GM21723 (cell line): ENCODE measurements around the gene CMTM8.

Experiments
- ATAC-seq: cut with Tn5 transposase; IDR thresholded peaks from one replicate; pipeline ENCODE4 v1.9.1; 2021; ENCODE audit warnings: mild to moderate bottlenecking, moderate library complexity; ENCODE audit not compliant: unreplicated experiment

CMTM8 gene

DNA sequence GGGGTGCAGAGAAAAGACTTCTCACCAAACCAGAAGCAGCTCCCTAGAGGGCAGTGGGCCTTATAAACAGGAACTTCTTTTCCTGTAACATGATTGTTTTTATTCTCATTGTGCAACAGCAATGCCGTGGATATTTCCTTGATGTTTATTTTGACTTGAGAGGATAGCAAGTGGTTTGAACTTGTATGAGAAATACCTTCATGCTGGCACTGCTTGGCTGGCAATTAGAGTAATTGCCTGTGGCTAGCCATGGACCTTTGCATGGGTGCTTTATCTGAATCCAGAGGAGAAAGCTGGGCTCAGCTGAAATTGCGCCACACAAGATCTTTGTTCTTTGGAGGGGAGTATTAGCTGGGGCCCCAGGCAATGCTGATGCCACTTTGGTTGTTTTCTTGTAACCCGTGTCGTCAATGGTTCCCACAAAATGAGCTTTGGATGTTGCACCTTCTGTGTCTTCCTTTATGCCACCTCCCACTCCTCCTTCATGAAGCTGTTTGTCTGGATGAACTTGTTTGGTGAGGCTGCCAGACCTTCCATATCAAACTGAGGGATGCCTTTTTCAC is 37.9 kb downstream of the CMTM8 start:
- no peak for ATAC-seq

DNA sequence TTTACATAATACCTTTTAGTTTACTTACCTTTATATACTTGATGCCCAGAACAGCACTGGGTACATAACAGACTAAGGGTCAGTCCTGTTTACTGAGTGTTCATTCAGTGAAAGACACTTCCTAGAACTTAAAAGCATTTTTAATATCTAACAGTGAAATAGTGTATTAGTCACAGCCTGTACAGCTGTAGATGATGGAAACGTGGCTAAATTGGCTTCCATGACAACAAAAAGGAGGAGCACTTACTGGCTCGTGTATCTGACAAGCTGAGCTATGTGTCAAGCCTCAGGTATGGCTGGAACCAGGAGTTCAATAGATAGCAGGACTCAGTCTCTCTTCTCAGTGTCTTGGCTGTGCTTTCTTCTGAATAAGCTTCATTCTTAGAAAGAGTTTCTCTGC is 40.2 kb downstream of the CMTM8 start:
- ATAC-seq: no peak

DNA sequence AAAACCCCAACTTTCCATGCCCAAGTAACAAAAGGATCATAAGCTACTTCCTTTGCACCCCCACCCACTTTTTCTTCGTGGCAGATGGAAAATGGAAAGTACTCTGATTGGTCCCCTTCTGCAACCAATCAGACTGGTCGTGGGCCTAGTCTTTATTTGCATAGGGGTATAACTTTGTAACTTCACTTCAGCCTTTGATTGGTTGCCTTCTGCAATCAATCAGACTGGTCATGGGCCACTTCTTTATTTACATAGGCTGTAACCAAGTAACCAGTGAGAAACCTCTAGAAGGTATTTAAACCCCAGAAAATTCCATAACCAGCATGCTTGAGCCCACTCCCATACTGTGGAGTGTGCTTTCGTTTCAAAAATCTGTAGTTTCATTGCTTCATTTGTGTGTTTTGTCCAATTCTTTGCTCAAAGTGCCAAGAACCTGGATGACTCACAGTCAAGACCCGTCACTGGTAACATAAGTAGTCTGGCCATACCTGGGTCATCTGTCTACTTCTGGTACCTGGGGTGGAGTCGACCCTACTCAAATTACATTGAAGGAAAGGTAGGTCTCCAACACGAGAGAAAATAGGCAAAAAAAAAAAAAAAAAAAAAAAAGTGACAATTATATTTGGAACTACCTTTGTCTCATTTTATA is 41.9 kb downstream of the CMTM8 start:
- no peak for ATAC-seq

DNA sequence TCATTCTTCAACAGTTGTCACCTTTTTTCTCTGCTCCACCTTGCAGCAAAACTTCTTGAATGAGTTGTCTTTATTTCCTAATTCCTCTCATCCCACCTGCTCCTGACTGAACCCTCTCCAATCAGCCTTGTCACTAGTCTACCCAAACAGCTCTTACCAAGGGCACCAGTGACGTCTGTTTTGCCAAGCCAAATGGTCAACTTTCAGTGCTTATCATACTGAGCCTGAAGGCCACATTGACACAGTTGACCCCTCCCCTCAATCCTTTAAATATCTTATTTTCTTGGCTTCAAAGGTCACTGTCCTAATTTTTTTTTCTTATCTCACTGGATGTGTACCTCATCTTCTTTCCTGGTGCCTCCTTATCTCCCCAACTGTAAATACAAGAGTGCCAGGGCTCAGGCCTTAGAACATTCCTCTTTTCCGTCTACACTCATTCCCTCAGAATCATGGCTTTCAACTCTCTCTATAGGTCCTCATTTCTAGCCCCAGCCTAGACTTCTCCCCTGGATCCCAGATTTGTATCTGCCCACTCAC is 43.2 kb downstream of the CMTM8 start:
- ATAC-seq: no peak

DNA sequence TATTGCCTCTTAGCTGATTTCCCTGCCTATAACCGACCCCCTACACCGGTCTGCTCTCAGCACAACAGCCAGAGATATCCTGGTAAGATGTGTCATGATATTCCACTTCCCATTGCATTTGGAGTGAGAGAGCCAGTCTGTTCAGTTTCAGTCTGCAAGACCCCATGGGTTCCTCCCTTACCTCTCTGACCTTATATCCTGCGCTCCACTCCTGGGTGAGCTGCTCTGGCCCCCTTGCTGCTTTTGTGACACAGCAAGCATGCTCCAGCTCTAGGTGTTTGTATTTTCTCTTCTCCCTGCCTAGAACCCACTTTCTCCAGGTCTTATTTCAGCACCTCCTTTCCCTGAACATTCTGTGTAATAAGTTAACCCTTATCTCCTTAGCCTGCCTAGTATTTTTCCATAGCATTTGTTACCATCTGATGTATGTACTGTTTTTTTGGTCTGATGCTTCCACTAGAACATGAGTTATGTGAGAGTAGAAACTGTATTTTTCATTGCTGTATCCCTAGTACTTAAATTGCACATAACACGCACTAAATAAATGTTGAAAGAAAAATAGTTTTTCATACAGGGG is 44.2 kb downstream of the CMTM8 start:
- no peak for ATAC-seq

DNA sequence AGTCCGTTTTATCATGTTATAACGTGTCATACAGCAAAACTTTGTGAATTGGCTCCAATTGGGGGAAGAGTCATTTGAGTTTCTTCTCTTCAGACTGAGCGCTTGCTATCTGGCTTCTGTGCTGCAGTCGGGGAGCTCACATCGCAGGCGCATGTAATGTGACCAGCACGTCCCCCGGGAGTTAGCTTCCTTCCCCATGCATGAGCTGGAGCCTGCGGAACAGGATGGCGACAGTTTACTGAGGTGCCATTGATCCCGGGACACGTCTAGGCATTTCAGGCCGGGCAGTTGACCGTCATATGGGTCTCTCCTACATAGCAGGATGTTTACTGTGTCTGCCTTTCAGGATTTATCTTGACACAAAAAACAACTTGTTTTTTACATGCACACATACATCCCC is 44.8 kb downstream of the CMTM8 start:
- ATAC-seq: no peak

DNA sequence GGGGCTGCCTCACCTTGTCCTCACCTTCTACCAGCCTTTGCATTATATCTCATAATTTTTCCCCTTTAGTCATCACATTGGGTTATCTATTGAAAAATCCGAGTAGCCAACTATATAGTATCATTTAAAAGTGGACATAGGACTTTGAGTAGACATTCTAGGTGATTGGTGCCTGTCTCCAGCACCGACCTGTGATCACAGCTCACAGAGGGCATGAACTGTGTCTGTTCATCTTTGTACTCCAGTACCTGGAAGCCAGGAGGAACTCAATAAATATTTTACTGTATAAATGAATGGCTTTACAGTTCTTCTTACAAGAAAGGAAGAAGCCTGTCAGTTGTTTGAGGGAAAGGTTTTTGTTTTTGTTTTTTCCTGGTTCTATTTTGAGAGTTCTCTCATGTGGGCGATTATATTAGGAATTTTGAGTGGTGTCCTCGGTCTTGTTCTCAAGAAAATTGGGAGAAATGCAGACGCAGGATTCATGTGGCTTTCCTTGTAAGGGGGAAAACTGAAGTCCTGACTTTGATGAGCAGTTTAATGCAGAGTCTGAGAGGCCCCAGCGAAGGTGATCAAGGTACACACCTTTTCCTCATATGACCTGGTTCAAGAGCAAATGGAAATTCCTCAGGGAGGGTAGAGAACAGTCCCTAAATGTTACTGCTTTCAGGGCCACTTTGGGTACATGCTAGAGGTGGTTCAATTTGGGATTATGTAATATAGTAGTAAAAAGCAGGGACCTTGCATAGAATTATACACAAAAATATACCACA is 46.1 kb downstream of the CMTM8 start:
- ATAC-seq: no peak

DNA sequence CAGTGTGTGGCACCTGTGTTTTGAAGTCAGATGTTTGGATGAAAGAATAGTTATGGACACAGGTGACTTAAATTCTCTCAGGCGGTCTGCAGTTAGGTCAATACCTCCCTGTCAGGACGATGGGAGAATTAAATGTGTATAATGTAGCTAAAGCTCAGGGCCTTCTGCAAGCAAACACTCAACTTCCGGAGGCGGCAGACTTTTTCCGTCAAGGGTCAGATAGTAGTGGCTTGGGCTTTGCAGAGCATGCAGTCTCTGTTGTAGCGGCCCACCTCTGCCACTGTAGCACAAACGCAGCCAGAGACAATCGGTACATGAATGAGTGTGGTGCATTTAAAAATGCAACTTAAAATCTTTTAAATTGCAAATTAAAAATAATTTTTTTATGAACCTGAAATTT is 47.4 kb downstream of the CMTM8 start:
- ATAC-seq: no peak

DNA sequence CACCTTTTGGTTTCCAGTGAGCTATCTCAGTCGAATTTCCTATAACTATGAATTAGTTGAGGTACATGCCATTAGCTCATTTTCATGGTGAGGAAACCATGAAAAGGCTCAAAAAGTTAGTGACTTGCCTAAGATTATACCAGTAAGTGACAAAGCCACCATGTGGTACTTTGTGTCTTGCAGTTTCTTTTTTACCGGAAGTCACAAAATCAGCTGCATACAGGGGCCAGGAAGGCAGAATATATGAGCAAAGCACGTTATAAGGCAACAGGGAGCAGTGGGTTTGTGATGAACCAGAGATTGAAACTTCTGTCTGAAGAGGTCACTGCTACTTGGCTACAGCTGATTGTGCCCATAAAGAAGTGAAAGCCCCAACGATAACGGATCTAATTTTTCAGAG is 50.3 kb downstream of the CMTM8 start:
- no peak for ATAC-seq

DNA sequence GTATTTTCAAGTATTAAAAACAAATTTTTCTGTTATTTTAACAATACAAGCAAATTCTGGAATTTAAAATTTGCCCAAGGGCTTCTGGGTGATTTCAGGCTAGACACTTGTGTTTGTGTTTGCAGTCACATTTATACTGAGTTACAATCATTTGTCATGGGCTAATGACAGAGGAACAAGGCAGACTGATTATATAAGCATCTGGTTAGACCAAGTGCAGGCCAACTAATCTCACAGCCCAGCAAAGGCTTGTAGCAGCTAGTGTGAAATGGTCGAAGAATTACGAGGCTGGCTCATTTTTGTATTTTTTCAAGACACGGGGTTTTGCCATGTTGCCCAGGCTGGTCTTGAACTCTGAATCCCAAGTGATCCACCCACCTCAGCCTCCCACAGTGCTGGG is 52.1 kb downstream of the CMTM8 start:
- ATAC-seq: no peak

DNA sequence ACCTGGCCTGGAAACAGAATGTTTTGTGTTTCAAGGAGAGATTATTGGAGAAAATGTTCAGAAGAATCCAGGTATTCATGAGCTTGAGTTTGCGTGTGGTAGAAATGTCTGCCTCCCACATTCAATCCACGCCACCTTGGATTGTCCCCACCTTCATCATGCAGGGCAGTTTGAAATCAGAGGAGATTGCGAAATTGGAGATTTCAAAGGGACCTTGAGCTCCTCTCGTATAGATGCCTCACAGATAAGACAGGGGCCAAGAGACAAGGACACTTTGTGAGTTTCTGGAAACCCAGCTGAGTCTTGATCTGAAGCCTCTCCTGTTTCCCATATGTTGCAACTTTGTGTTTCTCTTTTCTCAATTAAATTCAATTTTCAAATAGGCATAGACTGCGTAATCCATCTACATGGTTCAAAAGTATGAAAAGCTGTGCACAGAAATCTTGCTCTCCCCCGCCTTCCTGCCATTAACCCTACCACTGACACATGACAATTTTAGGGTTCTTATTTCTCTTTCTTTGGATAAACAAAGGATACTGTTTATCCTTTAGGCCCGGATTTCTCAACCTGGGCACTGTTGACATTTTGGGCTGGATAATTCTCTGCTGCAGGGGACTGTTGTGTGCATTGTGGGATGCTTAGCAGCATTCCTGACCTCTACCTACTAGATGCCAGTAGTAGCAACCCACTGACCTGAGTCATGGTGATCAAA is 53.8 kb downstream of the CMTM8 start:
- ATAC-seq: no peak

DNA sequence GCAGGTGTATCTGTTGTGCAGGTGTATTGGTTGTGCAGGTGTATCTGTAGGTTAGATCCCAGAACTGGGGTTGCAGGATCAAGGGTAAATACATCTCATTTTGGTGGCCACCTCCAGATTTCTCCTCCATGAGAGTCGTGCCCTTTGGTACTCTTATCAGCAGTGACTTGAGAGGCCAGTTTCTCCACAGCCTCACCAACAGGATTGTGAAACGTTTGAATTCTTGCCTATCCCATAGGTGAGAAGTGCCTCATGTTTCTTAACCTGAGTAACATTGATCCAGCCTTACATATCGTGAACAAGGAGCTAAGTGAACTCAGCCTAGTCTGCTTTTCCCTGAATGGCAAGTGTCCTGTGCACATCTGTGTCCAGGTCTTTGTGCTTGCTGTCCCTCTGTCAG is 55.4 kb downstream of the CMTM8 start:
- ATAC-seq: no peak

DNA sequence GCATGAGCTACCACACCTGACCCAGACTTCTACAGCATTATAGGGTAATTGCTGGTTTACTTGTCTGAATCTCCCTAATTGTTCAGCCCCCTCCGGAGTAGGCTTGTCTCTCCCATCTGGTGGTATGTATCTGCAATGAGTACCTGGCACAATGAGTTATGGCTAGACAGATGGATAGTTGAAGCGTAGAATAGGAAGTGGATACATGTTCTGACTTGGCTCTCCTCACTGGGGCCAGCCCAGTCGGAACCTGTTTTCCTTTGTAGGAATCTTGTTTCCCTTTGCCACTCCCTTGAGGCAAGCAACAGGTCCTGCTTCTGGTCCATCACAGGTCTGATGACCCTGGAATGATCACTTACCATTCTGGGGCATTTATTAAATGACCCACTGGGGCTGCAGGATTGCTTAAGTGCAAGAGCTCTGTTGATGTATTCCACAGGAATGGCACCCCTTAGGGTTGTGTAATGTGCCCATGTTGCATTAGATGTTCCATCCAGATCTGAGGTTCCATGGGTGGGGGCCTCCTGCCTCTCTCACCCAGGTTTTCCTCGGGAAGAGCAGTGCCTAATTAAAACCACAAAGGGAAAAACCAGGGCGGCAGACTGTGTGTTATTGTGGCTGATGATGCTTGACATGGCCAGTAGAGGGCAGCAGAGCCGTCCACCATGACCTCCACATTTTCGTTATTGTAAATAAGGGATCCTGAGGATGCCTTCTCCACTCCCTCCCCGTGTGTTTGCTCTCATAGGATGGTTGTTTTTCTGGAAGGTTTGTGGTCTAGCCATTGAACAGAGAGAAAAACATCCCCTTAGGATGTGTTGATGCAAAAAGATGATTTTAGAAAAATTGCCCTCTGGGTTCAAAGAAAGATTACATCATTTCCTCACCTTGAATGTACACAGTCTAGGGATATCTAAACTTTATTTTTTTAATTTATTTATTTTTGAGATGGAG is 58.0 kb downstream of the CMTM8 start:
- no peak for ATAC-seq

DNA sequence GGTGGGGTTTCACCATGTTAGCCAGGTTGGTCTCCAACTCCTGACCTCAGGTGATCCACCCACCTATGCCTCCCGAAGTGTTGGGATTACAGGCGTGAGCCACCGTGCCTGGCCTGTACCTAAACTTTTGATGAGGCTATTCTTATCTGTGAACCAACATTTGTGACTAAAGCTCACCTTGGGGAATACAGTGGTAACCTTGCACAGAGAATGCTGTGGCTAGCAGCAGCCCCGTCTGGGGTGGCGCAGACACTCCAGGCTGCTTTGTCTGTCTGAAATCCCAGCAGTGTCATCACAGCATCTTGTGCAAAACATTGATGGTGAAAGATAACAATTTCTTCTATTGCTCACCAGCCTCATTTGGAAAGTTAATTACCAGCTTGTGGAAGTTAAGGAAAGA is 58.9 kb downstream of the CMTM8 start:
- no peak for ATAC-seq

DNA sequence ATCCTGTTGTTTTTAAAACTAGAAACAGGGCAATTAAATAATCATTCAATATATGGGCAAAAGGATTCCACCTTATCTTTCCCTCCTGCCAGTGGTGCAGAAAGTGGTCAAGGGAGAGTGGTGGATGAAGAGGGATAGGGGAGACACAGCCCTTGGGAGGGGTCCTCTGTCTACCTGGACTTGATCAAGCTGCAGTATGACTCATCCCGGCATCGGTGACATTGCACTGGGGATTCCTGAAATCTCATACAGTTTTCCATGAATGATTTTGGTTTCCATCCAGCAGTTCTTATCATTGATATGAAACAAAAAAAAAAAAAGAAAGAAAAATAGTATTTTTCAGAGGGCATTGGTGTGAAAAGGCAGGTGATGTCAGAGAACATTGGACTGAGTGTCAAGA is 62.9 kb downstream of the CMTM8 start:
- ATAC-seq: no peak

DNA sequence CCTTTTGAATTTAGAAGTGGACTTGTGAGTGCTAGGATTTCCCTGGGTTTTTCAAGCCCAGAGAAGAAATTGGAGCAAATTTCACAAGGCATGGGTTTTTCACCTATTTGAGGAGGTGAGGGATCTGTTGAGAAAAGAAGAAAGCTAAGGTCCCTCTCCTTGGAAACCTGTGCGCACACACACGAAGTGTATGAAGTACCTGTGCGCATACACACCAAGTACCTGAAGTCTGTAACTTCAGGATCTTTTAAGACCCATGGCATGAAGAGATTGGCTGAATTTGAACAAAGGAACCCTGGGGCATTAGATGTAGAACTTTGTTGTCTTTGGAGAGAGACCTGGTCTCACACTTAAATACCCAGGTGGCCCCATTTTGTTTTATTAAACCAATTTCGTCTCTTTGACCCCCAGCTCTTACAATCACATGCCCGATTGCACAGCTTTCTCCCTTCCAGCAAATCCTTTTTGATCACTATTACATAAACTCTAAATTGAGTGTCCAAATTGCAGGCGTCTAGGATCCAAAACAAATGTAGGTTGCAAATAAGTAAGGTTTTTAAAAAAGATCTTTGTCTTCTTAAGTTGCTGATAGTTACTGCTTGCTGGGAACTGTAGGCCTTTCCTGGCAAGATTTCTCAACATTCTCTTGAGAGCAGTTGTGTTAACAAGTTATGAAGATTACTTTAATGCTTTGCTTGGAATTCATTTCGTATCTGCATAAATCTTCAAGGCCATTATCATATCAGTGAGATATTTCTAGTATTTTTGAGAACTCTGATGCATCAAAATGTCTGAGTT is 64.3 kb downstream of the CMTM8 start:
- ATAC-seq: no peak

DNA sequence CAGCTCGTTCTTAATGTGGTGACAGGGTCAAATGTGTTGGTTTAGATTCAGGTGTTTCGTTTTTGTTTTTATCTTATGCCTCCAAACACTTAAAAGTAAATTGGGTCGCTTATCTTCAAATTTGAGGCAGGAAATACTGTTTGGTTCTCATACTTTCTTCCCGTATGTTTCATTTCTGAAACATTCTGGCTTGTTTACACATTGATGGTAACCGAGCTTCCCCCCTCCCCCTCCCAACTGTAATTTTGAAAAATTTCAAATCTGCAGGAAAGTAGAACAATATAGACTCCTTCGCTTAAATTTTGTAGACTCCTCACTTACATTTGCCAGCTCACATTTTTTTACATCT is 64.9 kb downstream of the CMTM8 start:
- no peak for ATAC-seq

DNA sequence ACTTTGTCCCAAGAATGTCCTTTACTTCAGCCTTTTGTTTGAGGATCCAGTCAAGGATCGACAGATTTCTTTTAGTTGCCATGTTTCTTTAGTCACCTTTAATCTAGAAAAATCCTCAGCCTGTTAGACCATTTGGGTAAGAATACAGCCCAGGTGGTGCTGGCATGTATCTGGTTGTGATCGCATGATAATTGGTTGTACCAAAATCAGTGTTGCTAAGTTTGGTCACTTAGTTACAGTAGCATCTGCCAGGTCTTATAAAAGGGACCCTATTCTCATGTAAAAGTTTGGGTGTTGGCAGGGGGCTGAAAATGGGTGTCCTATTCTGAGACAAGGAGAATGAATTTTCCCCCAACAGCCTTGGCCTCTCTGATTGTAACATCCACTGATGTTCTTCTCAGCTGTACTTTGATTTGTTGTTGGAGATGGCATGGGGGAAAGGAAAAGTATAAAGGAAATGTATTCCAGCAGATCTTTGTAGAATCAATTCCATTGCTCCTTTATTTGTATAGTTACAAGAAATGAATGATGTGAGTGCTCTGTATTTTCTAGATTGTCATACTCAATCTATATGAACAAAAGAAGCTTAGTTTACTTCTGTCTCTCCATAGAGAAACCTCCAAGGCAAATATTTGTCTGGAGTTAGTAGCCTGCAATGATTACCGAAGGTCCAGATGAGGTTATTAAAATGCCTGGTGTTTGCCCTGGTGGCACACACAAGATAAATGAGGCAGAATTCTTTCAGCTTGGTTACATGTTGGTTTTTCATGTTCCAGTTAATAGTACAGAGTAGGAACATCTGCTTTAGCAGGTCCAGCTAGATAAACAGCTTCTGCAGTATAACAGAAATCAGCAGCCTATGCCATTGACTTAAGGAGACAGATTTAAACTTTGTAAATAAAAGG is 65.7 kb downstream of the CMTM8 start:
- ATAC-seq: no peak
